Uterus (tissue), 2 donors: ENCODE measurements around the gene ORMDL3.

Experiments
- CTCF ChIP-seq, 4 experiments: fragments of 200-600 bp in 2 of 4; fragments of 450-650 bp in 2 of 4; sonication (generic) in 2 of 4; IDR thresholded peaks; one replicate each; pipeline ENCODE4 v1.5.1; 2016 to 2019; ENCODE audit warnings: antibody characterized with exemption in 4 of 4, mild to moderate bottlenecking in 2 of 4, moderate library complexity in 1 of 4
- POLR2A ChIP-seq, 2 donors: fragments of 450-650 bp; IDR thresholded peaks; one replicate each; pipeline ENCODE4 v1.6.1; 2016; ENCODE audit warnings: antibody characterized with exemption in 2 of 2, mild to moderate bottlenecking in 1 of 2, moderate library complexity in 1 of 2

GRCh38 chr17:39973496-39973895 is 46.1 kb upstream of the ORMDL3 start:
- no peak for TF ChIP-seq CTCF (IDR thresholded peaks at IDR 0.05)
- no peak for TF ChIP-seq POLR2A (IDR thresholded peaks at IDR 0.05)
